OCI-LY7 (cell line): ENCODE data around the gene MAP3K5.

Source experiments
- EZH2phosphoT487 ChIP-seq: fragments of 200-600 bp; sonication (generic); IDR thresholded peaks from 2 replicates; pipeline ENCODE4 v1.6.1; 2018; ENCODE audit warnings: low read depth, borderline replicate concordance, mild to moderate bottlenecking, mixed run types, antibody characterized with exemption, low read length, moderate library complexity, mixed read lengths
- TF ChIP-seq, protein P1 (sequence below): fragments of 200-600 bp; sonication (generic); conservative IDR thresholded peaks from 2 replicates; pipeline ENCODE4 v1.5.1; 2014; ENCODE audit warnings: mild to moderate bottlenecking, antibody characterized with exemption, low read length, moderate library complexity, mixed read lengths

DNA sequence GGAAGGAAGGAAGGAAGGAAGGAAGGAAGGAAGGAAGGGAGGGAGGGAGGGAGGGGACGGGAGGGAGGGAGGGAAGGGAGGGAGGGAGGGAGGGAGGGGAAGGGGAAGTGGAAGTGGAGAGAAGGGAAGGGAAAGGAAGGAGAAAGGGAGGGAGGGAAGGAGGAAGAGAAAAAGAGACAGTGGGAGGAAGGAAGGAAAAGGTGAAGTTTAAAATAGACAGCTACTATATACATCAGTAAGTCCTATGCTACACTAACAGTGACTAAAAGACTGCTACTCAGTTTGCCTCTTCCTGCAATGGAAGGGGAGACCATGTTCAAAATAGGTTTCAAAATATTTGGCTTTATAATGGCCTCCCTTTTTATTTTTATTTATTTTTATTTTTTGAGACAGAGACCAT lies 22.5 kb downstream of the MAP3K5 start:
- TF ChIP-seq, protein P1, sequence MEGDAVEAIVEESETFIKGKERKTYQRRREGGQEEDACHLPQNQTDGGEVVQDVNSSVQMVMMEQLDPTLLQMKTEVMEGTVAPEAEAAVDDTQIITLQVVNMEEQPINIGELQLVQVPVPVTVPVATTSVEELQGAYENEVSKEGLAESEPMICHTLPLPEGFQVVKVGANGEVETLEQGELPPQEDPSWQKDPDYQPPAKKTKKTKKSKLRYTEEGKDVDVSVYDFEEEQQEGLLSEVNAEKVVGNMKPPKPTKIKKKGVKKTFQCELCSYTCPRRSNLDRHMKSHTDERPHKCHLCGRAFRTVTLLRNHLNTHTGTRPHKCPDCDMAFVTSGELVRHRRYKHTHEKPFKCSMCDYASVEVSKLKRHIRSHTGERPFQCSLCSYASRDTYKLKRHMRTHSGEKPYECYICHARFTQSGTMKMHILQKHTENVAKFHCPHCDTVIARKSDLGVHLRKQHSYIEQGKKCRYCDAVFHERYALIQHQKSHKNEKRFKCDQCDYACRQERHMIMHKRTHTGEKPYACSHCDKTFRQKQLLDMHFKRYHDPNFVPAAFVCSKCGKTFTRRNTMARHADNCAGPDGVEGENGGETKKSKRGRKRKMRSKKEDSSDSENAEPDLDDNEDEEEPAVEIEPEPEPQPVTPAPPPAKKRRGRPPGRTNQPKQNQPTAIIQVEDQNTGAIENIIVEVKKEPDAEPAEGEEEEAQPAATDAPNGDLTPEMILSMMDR: no peak
- TF ChIP-seq EZH2phosphoT487: no peak
